HEK293 (cell line): Measurements from ENCODE around the gene CLEC16A.

ENCODE experiments used
- CTCF ChIP-seq: fragments of 450-650 bp; formaldehyde crosslinking; IDR thresholded peaks from 2 replicates; pipeline ENCODE4 v1.5.1; 2016; ENCODE audit warnings: missing biosample characterization, missing genetic modification characterization
- PRDM10 ChIP-seq: fragments of 450-650 bp; formaldehyde crosslinking; IDR thresholded peaks from 2 replicates; pipeline ENCODE4 v1.5.1; 2016; ENCODE audit warnings: missing biosample characterization, missing genetic modification characterization
- REST ChIP-seq: fragments of 450-650 bp; formaldehyde crosslinking; IDR thresholded peaks from 2 replicates; pipeline ENCODE4 v1.5.1; 2016; ENCODE audit warnings: missing biosample characterization, missing genetic modification characterization
- ZNF510 ChIP-seq: fragments of 450-650 bp; formaldehyde crosslinking; IDR thresholded peaks from 2 replicates; pipeline ENCODE4 v1.5.1; 2018; ENCODE audit warnings: mild to moderate bottlenecking, missing genetic modification characterization, missing biosample characterization; ENCODE audit not compliant: insufficient replicate concordance
- ZNF639 ChIP-seq: fragments of 450-650 bp; formaldehyde crosslinking; IDR thresholded peaks from 2 replicates; pipeline ENCODE4 v1.5.1; 2016; ENCODE audit warnings: missing biosample characterization, missing genetic modification characterization
- ZNF830 ChIP-seq: fragments of 450-650 bp; IDR thresholded peaks from 2 replicates; pipeline ENCODE4 v1.5.0; 2018; ENCODE audit warnings: missing biosample characterization, missing genetic modification characterization, low read depth, mild to moderate bottlenecking, moderate library complexity

GRCh38 chr16:10930755-10931093 lies 13.6 kb upstream of the CLEC16A start:
- TF ChIP-seq ZNF830 (no peak), REST (tag by site-specific recombination) (no peak), ZNF510 (tag by site-specific recombination) (no peak), CTCF (no peak), ZNF639 (tag by site-specific recombination) (no peak), PRDM10 (tag by site-specific recombination) (no peak)
